HEK293 (cell line): ENCODE results near the gene USO1.

Experiments
- CTCF ChIA-PET: fragments of 350-600 bp; formaldehyde crosslinking; extraction: SDS; loops from one replicate; lab custom pipeline; 2021; ENCODE audit warnings: antibody characterized with exemption; lab: Yijun Ruan, JAX
- POLR2A ChIA-PET: fragments of 300-600 bp; formaldehyde crosslinking; extraction: SDS; loops from one replicate; lab custom pipeline; 2020; ENCODE audit warnings: antibody characterized with exemption, inconsistent platforms; lab: Yijun Ruan, JAX
- H3K27ac ChIP-seq: fragments of 200-500 bp; sonication (Bioruptor generic); 2 replicates; pipeline ENCODE4 v1.5.1; 2014; ENCODE audit warnings: low read depth, low read length, control low read depth, inconsistent platforms; ENCODE audit errors: extremely low read depth
- H3K36me3 ChIP-seq, 2 experiments: fragments of 200-500 bp in 1 of 2; sonication (Bioruptor generic) in 1 of 2; 1 replicate in 1 of 2; 2 replicates in 1 of 2; pipeline ENCODE4 v1.5.1; 2014 to 2017; ENCODE audit warnings: inconsistent platforms in 2 of 2, low read length in 2 of 2; ENCODE audit not compliant: control insufficient read depth in 2 of 2, insufficient read depth in 1 of 2
- H3K4me1 ChIP-seq: fragments of 200-500 bp; sonication (Bioruptor generic); 2 replicates; pipeline ENCODE4 v1.5.1; 2014; ENCODE audit warnings: mild to moderate bottlenecking, low read length, inconsistent platforms; ENCODE audit not compliant: control insufficient read depth, insufficient read depth
- H3K4me3 ChIP-seq: 2 replicates; pipeline ENCODE4 v1.5.1; 2011; ENCODE audit warnings: low read depth, mild to moderate bottlenecking, control low read depth, low read length, moderate library complexity
- H3K9me3 ChIP-seq: fragments of 200-500 bp; sonication (Bioruptor generic); 2 replicates; pipeline ENCODE4 v1.5.1; 2014; ENCODE audit warnings: low read depth, low read length, inconsistent platforms; ENCODE audit not compliant: control insufficient read depth, insufficient read depth
- EGR2 ChIP-seq: fragments of 450-650 bp; formaldehyde crosslinking; IDR thresholded peaks from 2 replicates; pipeline ENCODE4 v1.5.1; 2016; ENCODE audit warnings: low read depth, missing biosample characterization, missing genetic modification characterization
- GFI1B ChIP-seq: fragments of 450-650 bp; formaldehyde crosslinking; IDR thresholded peaks from 2 replicates; pipeline ENCODE4 v1.5.1; 2016; ENCODE audit warnings: missing biosample characterization, missing genetic modification characterization
- HOXA7 ChIP-seq: sonication (generic); formaldehyde crosslinking; IDR thresholded peaks from 2 replicates; pipeline ENCODE4 v1.8.1; 2022; ENCODE audit warnings: missing genetic modification reagents, borderline replicate concordance
- KLF1 ChIP-seq: fragments of 450-650 bp; formaldehyde crosslinking; IDR thresholded peaks from 2 replicates; pipeline ENCODE4 v1.5.1; 2016; ENCODE audit warnings: missing biosample characterization, missing genetic modification characterization
- KLF10 ChIP-seq: fragments of 450-650 bp; IDR thresholded peaks from 2 replicates; pipeline ENCODE4 v1.5.1; 2018; ENCODE audit warnings: missing biosample characterization, mild to moderate bottlenecking, missing genetic modification characterization
- MYNN ChIP-seq: fragments of 450-650 bp; formaldehyde crosslinking; IDR thresholded peaks from 2 replicates; pipeline ENCODE4 v1.5.1; 2016; ENCODE audit warnings: missing biosample characterization, missing genetic modification characterization, borderline replicate concordance
- PRDM1 ChIP-seq: fragments of 450-650 bp; formaldehyde crosslinking; IDR thresholded peaks from 2 replicates; pipeline ENCODE4; 2016; ENCODE audit warnings: missing biosample characterization, missing genetic modification characterization
- SCRT2 ChIP-seq: fragments of 450-650 bp; formaldehyde crosslinking; IDR thresholded peaks from 2 replicates; pipeline ENCODE4 v1.5.1; 2016; ENCODE audit warnings: missing biosample characterization, missing genetic modification characterization
- SP7 ChIP-seq: fragments of 450-650 bp; formaldehyde crosslinking; IDR thresholded peaks from 2 replicates; pipeline ENCODE4 v1.5.1; 2016; ENCODE audit warnings: missing biosample characterization, missing genetic modification characterization
- ZBTB20 ChIP-seq: fragments of 450-650 bp; formaldehyde crosslinking; IDR thresholded peaks from 2 replicates; pipeline ENCODE4 v1.5.1; 2016; ENCODE audit warnings: missing biosample characterization, missing genetic modification characterization
- ZFP69B ChIP-seq: fragments of 450-650 bp; formaldehyde crosslinking; IDR thresholded peaks from 2 replicates; pipeline ENCODE4 v1.5.1; 2016; ENCODE audit warnings: missing biosample characterization, missing genetic modification characterization
- ZNF114 ChIP-seq: fragments of 450-650 bp; formaldehyde crosslinking; IDR thresholded peaks from 2 replicates; pipeline ENCODE4 v1.5.0; 2017; ENCODE audit warnings: missing biosample characterization, missing genetic modification characterization
- ZNF133 ChIP-seq: fragments of 450-650 bp; formaldehyde crosslinking; IDR thresholded peaks from 2 replicates; pipeline ENCODE4 v1.5.1; 2016; ENCODE audit warnings: missing biosample characterization, missing genetic modification characterization
- ZNF2 ChIP-seq: fragments of 450-650 bp; formaldehyde crosslinking; IDR thresholded peaks from 2 replicates; pipeline ENCODE4 v1.5.1; 2016; ENCODE audit warnings: missing biosample characterization, missing genetic modification characterization
- ZNF335 ChIP-seq: fragments of 450-650 bp; formaldehyde crosslinking; conservative IDR thresholded peaks from 2 replicates; pipeline ENCODE4 v1.5.1; 2016; ENCODE audit warnings: missing biosample characterization, missing genetic modification characterization
- ZNF354C ChIP-seq: fragments of 450-650 bp; formaldehyde crosslinking; IDR thresholded peaks from 2 replicates; pipeline ENCODE4 v1.5.1; 2016; ENCODE audit warnings: missing biosample characterization, missing genetic modification characterization, low read depth, borderline replicate concordance
- ZNF585B ChIP-seq: fragments of 450-650 bp; formaldehyde crosslinking; IDR thresholded peaks from 2 replicates; pipeline ENCODE4 v1.5.1; 2016; ENCODE audit warnings: missing biosample characterization, missing genetic modification characterization
- ZNF596 ChIP-seq: fragments of 450-650 bp; IDR thresholded peaks from 2 replicates; pipeline ENCODE4 v1.5.0; 2018; ENCODE audit warnings: missing biosample characterization, mild to moderate bottlenecking, missing genetic modification characterization, moderate library complexity
- ZNF624 ChIP-seq: fragments of 450-650 bp; formaldehyde crosslinking; IDR thresholded peaks from 2 replicates; pipeline ENCODE4 v1.5.1; 2017; ENCODE audit warnings: missing biosample characterization, missing genetic modification characterization
- ZNF658 ChIP-seq: fragments of 450-650 bp; formaldehyde crosslinking; IDR thresholded peaks from 2 replicates; pipeline ENCODE4; 2016; ENCODE audit warnings: missing biosample characterization, missing genetic modification characterization
- ZNF670 ChIP-seq: fragments of 450-650 bp; formaldehyde crosslinking; IDR thresholded peaks from 2 replicates; pipeline ENCODE4 v1.5.1; 2016; ENCODE audit warnings: missing biosample characterization, missing genetic modification characterization, low read depth
- ZNF830 ChIP-seq: fragments of 450-650 bp; IDR thresholded peaks from 2 replicates; pipeline ENCODE4 v1.5.0; 2018; ENCODE audit warnings: missing biosample characterization, missing genetic modification characterization, low read depth, mild to moderate bottlenecking, moderate library complexity
- ZNF843 ChIP-seq: fragments of 450-650 bp; formaldehyde crosslinking; IDR thresholded peaks from 2 replicates; pipeline ENCODE4 v1.5.1; 2016; ENCODE audit warnings: missing biosample characterization, missing genetic modification characterization
- ZXDB ChIP-seq: fragments of 450-650 bp; formaldehyde crosslinking; IDR thresholded peaks from 2 replicates; pipeline ENCODE4 v1.5.1; 2016; ENCODE audit warnings: missing biosample characterization, missing genetic modification characterization
- TF ChIP-seq, protein P1 (sequence below): fragments of 450-650 bp; formaldehyde crosslinking; IDR thresholded peaks from 2 replicates; pipeline ENCODE4 v1.5.1; 2016; ENCODE audit warnings: missing biosample characterization, missing genetic modification characterization
- TF ChIP-seq, protein P2 (sequence below): fragments of 450-650 bp; formaldehyde crosslinking; IDR thresholded peaks from 2 replicates; pipeline ENCODE4 v1.5.1; 2016; ENCODE audit warnings: missing biosample characterization, missing genetic modification characterization
- TF ChIP-seq, protein P3 (sequence below): fragments of 450-650 bp; formaldehyde crosslinking; IDR thresholded peaks from 2 replicates; pipeline ENCODE4 v1.5.1; 2017; ENCODE audit warnings: missing biosample characterization, missing genetic modification characterization
- TF ChIP-seq, protein P4 (sequence below): sonication (generic); formaldehyde crosslinking; IDR thresholded peaks from 2 replicates; pipeline ENCODE4 v1.8.1; 2022; ENCODE audit warnings: mild to moderate bottlenecking, moderate library complexity, missing genetic modification reagents

The USO1 gene

DNA sequence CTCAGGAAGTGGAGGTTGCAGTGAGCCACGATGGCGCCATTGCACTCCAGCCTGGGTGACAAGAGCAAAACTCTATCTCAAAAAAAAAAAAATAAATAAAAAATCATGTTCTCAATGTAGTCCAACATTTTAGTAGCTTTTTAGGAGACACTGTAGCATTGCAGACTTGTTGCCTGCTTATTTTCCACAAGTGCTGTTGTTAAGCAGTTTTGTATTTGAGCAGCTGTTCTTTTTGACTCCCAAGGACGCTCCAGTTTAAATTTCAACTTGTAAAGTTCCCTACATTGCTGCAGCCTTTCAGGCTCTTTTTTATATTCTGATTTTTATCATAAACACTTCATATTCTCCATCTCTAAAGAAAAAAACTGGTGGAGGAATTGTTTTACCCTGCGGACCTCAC, 94.7 kb downstream of the USO1 start:
- H3K27ac ChIP-seq: no peak overlapping the region
- H3K4me3 ChIP-seq: no peak overlapping the region
- TF ChIP-seq MYNN (no peak), ZNF596 (no peak), ZFP69B (tag by site-specific recombination) (no peak), ZNF670 (tag by site-specific recombination) (no peak), SCRT2 (tag by site-specific recombination) (no peak), ZNF658 (tag by site-specific recombination) (no peak), ZNF335 (tag by site-specific recombination) (no peak), KLF1 (tag by site-specific recombination) (no peak), GFI1B (tag by site-specific recombination) (no peak), ZNF2 (tag by site-specific recombination) (no peak), ZNF585B (tag by site-specific recombination) (no peak), ZNF354C (tag by site-specific recombination) (no peak), HOXA7 (no peak), ZNF830 (tag by site-specific recombination) (no peak)
- TF ChIP-seq, protein P1, sequence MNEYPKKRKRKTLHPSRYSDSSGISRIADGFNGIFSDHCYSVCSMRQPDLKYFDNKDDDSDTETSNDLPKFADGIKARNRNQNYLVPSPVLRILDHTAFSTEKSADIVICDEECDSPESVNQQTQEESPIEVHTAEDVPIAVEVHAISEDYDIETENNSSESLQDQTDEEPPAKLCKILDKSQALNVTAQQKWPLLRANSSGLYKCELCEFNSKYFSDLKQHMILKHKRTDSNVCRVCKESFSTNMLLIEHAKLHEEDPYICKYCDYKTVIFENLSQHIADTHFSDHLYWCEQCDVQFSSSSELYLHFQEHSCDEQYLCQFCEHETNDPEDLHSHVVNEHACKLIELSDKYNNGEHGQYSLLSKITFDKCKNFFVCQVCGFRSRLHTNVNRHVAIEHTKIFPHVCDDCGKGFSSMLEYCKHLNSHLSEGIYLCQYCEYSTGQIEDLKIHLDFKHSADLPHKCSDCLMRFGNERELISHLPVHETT (tag by site-specific recombination): no peak
- ChIA-PET CTCF (no interaction called here), POLR2A (no interaction called here)
- H3K36me3 ChIP-seq: peaks cover 0 to 22% of the 10 kb centered on the region in 2 experiments; a peak in 1 of 3 replicates
- H3K9me3 ChIP-seq: no peaks in the 10 kb centered on the region
- no peaks in the 10 kb centered on the region for H3K4me1 ChIP-seq

DNA sequence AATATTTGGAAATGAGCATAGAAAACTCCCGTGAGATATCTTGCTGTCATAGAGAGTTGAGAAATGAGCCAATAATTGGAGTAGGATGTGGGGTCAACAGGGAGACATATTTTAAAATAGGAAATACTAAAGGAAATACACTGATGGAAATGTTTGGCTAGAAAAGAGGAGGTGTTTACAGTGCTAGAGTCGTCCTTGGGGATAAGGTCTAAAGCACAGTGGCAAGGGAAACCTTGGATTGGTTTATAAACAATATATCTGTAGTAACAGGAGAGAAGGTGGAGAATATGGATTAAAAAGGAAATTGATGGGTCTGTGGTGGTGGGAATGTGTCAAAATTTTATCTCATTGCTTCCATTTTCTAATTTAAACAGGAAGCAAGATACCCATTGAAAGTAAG, 95.8 kb downstream of the USO1 start:
- TF ChIP-seq EGR2 (no peak), ZNF624 (no peak), ZNF354C (tag by site-specific recombination) (no peak), ZNF133 (tag by site-specific recombination) (no peak), KLF10 (tag by site-specific recombination) (no peak), ZBTB20 (no peak), ZXDB (tag by site-specific recombination) (no peak), ZNF114 (tag by site-specific recombination) (no peak), ZNF843 (tag by site-specific recombination) (no peak), PRDM1 (no peak), SP7 (tag by site-specific recombination) (no peak)
- TF ChIP-seq, protein P2, sequence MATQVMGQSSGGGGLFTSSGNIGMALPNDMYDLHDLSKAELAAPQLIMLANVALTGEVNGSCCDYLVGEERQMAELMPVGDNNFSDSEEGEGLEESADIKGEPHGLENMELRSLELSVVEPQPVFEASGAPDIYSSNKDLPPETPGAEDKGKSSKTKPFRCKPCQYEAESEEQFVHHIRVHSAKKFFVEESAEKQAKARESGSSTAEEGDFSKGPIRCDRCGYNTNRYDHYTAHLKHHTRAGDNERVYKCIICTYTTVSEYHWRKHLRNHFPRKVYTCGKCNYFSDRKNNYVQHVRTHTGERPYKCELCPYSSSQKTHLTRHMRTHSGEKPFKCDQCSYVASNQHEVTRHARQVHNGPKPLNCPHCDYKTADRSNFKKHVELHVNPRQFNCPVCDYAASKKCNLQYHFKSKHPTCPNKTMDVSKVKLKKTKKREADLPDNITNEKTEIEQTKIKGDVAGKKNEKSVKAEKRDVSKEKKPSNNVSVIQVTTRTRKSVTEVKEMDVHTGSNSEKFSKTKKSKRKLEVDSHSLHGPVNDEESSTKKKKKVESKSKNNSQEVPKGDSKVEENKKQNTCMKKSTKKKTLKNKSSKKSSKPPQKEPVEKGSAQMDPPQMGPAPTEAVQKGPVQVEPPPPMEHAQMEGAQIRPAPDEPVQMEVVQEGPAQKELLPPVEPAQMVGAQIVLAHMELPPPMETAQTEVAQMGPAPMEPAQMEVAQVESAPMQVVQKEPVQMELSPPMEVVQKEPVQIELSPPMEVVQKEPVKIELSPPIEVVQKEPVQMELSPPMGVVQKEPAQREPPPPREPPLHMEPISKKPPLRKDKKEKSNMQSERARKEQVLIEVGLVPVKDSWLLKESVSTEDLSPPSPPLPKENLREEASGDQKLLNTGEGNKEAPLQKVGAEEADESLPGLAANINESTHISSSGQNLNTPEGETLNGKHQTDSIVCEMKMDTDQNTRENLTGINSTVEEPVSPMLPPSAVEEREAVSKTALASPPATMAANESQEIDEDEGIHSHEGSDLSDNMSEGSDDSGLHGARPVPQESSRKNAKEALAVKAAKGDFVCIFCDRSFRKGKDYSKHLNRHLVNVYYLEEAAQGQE: no peak
- TF ChIP-seq, protein P3, sequence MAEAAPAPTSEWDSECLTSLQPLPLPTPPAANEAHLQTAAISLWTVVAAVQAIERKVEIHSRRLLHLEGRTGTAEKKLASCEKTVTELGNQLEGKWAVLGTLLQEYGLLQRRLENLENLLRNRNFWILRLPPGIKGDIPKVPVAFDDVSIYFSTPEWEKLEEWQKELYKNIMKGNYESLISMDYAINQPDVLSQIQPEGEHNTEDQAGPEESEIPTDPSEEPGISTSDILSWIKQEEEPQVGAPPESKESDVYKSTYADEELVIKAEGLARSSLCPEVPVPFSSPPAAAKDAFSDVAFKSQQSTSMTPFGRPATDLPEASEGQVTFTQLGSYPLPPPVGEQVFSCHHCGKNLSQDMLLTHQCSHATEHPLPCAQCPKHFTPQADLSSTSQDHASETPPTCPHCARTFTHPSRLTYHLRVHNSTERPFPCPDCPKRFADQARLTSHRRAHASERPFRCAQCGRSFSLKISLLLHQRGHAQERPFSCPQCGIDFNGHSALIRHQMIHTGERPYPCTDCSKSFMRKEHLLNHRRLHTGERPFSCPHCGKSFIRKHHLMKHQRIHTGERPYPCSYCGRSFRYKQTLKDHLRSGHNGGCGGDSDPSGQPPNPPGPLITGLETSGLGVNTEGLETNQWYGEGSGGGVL (tag by site-specific recombination): no peak
- TF ChIP-seq, protein P4, sequence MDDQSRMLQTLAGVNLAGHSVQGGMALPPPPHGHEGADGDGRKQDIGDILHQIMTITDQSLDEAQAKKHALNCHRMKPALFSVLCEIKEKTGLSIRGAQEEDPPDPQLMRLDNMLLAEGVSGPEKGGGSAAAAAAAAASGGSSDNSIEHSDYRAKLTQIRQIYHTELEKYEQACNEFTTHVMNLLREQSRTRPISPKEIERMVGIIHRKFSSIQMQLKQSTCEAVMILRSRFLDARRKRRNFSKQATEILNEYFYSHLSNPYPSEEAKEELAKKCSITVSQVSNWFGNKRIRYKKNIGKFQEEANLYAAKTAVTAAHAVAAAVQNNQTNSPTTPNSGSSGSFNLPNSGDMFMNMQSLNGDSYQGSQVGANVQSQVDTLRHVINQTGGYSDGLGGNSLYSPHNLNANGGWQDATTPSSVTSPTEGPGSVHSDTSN (CRISPR knock-in tag): no peak
- Histone ChIP-seq H3K4me1 (no peaks in the 10 kb centered on the region), H3K9me3 (no peaks in the 10 kb centered on the region), H3K27ac (no peak overlapping the region), H3K4me3 (no peak overlapping the region), H3K36me3 (peaks cover 0 to 11% of the 10 kb centered on the region in 2 experiments; a peak in 1 of 3 replicates)
- ChIA-PET POLR2A (no interaction called here), CTCF (no interaction called here)
